ENCODE data around the gene BANK1.

GRCh38 chr4:101970547-101971155 is 180.1 kb downstream of the BANK1 start:
- TF ChIP-seq NANOG (IDR thresholded peaks at IDR 0.05; ENCODE audit: insufficient read depth, low read depth, low read length, poor library complexity, severe bottlenecking), result no peak
- TF ChIP-seq TAF1 (IDR thresholded peaks at IDR 0.05; ENCODE audit: low read depth, low read length), result no peak
- no peak for TF ChIP-seq CTCF (IDR thresholded peaks at IDR 0.05; ENCODE audit: control extremely low read depth in 1 of 3, insufficient read depth in 1 of 3, low read depth in 1 of 3, low read length in 3 of 3)
- TF ChIP-seq SP1 (IDR thresholded peaks at IDR 0.05; ENCODE audit: low read depth, low read length), result no peak
- no peak for TF ChIP-seq KDM1A (IDR thresholded peaks at IDR 0.05; ENCODE audit: borderline replicate concordance, low read length)
- no peak for TF ChIP-seq EZH2 (IDR thresholded peaks at IDR 0.05; ENCODE audit: low read depth, low read length, severe bottlenecking)
- TF ChIP-seq JUND (IDR thresholded peaks at IDR 0.05; ENCODE audit: low read length), result no peak
- TF ChIP-seq ZNF274 (IDR thresholded peaks at IDR 0.05; ENCODE audit: borderline replicate concordance, extremely low read depth, low read length), result no peak
- TF ChIP-seq CBX5 (IDR thresholded peaks at IDR 0.05; ENCODE audit: low read depth, low read length), result no peak
- TF ChIP-seq SRF (IDR thresholded peaks at IDR 0.05; ENCODE audit: low read depth, low read length), result no peak
- no peak for TF ChIP-seq POLR2AphosphoS5 (IDR thresholded peaks at IDR 0.05; ENCODE audit: low read depth, low read length)
